Activated T-cell treated with anti-CD3 and anti-CD28 coated beads for 4 hours (primary cell): ENCODE measurements around the gene PTPN1.
A peak's percentile ranks its signal among the peaks of the same experiment; 100 is the strongest.
"Not testable (repeated sequence)": the region's sequence is repeated elsewhere in the genome, so short reads cannot be mapped to it uniquely, and the experiment has no call there.

ENCODE experiments used
- DNase-seq: peaks from one replicate; pipeline ENCODE4 v3.0.0-alpha.2; 2020

PTPN1 gene

DNA sequence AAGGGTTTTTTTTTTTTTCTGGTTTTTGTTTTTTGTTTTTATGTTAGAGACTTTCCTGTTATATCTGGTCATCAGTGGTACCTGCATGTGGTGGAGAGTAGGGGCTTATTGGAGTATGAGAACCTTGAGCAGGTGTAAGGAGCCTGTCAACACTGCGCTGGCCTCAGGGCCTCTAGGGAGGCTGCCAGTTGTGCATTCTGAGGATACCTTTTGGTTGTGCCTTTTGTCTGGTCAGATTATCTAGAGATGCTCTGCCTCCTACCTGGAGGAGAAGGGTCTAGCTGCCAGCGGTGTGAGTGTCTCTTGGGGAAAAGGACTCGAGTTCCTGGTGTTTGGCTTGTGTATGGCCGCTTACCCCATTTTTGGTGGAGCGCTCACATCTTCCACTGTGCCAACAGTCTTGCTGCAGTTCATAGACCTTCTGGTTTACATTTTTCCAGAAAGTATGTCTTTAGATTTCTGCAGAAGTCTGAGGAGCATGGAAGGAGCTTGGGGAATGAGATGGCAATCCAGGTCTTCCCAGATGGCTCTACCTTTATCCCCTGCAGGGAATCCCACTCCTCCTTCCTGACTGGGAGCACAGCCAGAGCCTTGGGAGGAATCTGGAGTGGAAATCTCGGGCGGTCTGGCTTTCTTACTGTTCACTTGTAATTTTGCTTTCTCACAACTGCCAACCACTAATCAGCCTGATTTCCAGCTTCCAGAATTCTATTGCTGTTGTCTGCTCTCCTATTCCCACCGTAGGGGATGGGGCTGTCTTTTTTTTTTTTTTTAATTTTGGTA is 49.9 kb downstream of the PTPN1 start:
- no peak for DNase-seq

DNA sequence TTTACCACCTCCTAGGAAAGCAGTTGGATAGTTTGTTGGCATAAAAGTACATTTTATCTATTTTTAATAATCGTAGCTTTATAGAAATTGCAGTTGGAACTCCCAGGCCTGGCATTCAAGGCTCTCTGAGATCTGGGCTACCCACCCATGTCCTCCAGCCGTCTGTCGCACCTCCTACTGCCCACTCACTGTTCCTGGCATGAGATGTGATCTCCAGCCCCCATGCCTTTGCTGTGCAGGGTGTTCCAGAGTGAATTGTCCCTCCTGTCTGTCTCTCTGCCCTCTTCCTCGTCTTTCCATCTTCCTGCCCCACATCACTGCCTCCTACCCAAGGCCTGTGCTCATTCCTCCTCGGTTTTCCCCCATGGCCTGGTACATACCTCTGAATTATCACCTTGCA is 50.7 kb downstream of the PTPN1 start:
- no peak for DNase-seq

DNA sequence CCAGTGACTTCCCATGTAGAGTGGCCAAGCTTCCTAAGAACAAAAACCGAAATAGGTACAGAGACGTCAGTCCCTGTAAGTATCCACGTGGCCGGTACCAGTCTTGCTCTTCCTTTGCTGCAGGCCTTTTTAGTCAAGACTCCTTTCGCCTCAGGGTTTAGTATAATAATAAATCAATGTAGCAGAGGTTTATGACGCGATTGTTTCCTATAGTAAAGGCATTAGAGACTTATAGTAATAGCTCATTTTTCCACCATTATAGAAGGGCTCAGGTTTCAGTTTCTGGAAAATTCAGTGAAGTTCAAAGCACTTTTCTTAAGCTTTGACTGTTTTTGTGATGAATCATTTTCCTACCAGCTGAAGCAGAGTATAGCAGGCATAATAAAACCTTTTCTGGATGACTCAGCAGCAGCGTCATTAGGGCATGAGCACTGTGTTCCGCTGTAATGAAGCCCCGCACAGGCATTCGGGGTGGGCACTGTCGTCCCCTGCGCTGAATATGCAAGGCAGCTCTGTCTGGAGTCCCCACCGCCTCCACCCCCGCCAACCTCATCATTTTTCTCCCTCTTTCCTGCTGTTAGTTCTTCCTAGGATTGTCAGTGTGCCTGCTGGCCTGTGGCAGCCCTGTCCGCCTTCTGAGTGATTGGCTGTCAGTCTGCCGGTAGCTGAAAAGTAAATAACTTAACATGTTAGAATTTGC is 51.3 kb downstream of the PTPN1 start:
- peak; percentile 57 for DNase-seq

DNA sequence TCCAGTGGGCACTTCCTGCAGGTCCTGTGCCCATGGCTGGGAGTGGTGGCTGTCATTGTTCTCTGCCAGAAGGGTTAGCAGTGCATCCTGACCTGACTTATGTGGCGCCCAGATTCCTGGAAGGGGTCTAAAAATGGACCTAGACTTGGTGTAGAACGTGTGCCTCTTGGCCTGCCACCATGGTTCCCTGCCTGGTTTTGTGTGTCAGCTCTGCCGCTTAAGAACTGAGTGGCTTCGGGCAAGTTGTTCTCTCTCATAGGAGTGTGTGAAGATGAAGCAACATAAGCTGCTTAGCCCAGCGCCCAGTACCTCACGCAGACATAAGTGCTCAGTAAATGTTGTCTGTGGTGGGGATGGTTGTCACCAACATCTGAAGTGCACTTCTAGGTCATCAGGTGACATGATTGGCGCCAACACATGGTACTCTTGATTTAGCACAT is 52.1 kb downstream of the PTPN1 start:
- DNase-seq = no peak

DNA sequence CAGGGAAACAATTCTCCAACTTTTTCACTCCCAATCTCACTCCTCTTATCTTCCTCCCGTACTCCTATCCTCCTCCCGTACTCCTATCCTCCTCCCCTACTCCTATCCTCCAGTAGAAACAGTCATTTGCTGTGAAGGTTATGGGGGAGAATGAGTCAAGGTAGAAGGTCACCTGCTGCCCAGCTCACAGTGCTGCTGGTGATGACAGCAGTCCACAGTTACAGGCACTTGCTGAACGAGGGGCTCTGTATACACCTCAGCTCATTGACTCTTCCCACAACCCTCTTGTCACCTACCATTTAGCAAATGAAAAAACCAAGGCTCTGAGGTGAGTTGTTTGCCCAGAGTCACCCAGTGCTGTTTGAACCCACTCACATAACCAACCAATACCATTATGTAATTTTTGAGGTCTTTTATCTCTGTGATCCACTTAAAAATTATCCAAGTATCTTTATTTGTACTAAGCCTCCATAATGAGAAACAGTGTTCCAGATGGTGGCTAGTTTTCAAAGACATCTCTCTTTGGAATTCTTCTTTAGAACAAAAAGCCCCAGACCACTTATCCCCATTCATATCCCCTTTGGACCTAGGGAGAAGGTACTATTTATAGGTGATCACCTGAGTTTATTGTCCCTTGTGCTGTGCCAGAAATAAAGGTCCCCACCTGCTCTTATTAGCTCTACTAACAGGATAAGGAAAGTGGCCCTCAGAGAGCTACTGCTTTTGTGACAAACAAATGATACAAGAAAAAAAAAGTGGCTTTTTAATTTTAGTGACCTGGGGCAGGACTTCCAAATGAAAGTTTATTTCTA is 53.2 kb downstream of the PTPN1 start:
- DNase-seq = no peak

DNA sequence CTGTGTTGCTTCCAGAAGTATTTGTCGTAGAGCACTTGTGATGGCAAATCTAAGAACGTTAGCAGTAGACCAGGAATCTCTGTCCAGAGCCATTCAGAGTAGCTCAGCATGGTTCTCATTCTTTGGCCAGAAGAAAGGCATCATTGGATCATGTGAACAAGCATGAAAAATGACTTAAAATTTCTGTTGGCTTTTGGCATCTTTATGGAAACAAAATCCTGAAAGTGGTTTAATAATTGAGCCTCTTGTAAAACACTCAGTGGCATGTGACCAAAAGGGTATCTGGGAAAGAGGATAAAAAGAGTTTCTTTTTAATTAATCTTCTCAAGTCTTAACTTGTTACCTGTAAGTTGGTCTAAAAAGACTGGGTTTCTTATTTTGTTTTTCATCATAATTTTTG is 55.2 kb downstream of the PTPN1 start:
- DNase-seq = no peak

DNA sequence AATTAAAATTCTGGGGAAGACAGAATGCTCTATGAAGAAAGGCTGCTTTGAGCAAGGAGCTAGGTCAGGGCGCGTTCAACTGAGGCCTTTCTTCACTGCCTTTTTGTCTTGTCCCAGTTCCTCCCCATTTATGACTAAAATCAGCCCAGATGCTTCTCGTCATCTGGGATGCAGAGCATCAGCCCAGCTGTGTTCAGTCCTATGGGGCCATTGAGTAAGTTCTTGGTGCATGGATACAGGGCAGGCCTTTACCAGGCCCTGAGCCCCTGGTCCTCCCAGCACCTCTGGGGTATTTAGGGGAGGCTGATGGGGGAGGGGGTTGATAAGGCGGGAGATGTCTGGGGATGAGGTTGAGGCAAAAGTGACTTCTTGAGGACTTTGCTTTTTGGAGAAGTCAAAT is 55.7 kb downstream of the PTPN1 start:
- no peak for DNase-seq

DNA sequence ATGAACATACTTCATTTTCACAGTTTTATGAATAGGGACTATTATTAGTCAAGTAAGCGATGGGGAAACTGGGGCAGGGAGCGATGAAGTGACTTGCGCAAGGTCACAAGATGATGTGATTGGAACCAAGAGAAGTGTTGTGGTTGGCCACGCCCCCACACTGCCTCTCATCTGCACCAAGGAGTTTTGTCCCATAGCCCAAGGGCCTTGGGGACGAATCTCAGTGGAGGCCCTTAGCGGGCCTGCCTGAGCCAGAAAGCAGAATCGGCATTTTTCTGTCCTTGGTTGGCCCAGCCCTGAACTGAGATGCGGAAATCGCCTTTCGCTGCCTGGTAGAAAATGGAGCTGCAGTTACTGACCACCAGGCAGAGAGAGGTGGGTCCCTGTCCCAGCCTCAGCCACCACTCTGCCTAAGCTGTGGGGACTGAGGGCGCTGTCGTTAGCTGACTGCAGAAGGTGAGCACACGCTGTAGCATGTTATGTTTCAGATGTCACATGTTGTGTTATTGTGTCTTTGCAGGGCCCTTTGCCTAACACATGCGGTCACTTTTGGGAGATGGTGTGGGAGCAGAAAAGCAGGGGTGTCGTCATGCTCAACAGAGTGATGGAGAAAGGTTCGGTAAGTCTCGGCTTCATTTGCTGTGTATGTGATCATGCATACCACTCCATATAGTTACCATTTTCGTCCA is 57.8 kb downstream of the PTPN1 start:
- no peak for DNase-seq

DNA sequence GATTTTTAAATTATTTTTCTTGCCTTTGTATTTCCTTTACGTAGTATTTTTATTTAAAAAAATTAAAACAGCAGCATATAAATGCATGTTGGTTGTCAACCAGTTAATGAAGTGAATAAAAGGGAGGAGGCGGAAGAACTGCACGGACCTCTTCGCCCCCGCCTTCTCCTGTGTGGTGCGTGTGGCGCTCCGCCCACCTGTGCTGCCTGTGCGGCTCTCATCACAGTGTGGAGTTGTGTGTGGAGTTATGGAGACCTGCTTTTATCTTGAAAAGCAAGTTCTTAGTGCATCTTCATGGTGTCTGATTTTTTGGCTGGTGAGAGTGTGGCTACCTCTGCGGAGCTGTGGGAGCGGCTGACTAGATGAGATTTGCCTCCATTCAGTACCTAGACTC is 58.4 kb downstream of the PTPN1 start:
- DNase-seq = no peak

DNA sequence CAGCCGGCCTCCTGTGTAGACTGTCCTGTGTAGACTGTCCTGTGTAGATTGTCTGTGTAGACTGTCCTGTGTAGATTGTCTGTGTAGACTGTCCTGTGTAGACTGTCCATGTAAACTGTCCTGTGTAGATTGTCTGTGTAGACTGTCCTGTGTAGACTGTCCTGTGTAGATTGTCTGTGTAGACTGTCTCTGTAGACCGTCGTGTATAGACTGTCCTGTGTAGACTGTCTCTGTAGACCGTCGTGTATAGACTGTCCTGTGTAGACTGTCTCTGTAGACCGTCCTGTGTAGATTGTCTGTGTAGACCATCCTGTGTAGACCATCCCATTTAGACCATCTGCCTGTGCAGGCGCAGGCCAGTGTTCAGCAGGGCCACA is 59.3 kb downstream of the PTPN1 start:
- not testable (repeated sequence) for DNase-seq

DNA sequence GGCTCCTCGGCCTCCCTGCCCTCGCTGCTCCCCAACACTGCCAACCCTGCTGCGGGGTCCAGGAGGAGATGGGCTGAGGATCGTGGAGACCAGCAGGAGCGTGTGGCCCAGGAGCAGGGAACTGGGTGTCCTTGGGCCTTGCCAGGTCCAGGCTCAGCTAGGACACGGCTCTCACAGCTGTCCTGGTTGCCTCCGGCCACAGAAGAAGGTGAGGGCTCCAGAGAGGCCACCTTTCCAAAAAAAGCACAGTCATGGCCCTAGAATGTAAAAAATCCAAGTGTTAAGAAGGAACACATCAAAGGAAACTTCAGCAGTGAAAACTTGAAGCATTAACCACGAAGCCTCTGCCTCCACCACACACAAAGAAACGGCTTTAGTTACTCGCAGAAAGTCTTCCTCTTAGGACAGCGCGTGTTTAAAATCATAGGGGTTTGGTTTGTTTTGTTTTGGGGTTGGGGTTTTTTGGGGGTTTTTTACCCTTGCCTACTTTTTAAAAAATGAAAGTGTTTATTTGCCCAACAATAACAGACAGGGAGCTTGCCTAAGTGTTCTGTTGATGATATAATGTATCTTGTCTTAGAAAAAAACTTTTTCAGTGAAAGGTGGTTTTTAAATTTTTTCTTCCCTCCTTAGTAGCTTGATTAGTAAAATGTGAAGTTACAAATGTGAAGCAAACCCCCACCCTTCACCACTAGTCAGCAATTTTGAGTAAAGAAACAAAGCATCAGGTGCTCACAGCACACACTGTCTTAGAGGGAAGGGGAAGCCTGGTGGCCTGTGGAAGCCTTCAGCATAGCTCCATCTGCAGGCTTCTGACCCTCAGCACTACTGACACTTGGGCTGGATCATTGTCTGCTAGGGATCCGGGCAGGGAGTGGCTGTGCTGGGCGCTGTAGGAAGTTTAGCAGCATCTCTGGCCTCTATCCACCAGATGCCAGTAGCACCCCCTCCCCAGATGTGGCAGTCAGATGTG is 60.0 kb downstream of the PTPN1 start:
- DNase-seq = no peak

DNA sequence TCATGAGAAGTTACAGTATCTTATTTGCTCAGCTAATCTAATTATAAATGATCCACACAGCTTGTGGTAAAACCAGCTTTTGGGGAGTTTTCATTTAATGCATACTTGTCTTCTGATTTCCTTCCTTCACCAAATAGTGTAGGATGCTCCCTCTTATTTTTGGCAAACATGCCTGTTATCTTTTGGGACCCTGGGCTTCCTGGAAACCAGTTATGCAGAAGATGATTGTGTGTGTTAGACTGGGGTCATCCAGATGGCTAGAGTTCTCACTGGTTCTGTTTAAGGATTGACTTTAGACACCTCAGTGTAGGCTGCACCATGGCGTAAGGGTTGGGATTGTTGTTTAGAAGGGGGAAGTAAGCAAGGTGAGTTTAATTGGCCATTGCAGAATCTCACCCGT is 61.3 kb downstream of the PTPN1 start:
- no peak for DNase-seq

DNA sequence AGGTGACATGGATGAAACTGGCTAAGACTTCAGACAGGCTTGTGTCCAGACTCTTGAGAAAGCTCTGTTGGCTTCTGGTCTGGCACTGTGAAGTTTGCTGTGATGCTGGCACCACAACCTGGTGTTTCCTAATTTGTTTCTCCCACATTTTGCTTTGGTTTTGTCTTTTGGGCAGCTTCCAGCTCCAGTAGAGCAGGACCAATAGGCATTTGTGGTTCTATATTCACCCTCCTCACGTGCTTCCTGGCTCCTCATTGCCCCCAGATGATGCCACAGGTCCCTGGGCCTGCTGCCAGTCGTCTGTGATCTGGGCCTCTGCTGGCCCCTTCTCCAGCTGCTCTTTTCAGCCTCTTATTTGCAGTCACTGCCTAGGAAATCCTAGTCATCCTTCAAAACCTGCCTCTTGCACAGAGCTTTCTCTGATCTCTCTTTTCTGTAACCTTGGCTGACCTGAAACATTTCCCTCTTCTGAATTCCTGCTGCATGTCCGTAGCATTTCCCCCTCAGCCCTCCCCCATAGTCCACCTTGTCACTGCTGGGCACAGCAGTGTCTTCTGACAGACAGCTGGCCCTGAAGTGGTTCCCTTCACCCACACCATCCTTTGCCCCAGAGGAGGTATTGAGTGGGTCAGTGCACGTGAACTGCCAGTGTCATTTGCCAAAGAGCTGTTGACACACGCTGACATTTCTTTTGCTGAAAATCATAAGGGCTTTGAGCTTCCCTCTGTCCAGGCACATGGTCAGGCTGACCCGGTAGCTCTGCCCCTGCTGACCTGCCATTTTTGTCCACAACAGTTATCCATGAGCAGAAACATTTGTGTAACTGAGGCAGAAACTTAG is 63.0 kb downstream of the PTPN1 start:
- DNase-seq = no peak

DNA sequence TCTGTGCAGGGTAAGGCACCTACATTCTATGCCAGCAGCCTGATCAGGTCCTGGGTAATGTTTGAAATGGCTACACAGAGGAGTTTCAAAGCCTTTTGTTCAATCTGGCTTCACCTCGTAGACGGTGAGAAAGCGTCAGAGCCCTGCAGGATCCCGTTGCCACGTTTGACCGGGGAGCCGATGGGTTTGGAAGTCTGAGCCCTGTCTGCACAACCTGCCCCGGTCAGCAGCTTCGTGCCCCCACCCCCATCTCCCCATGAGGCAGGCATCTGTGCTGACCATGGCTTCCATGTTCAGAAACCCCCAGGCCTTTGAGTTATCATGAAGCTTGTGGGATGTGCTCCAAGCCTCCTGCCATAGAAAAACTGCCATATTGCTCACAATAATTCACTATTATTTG is 63.9 kb downstream of the PTPN1 start:
- no peak for DNase-seq

DNA sequence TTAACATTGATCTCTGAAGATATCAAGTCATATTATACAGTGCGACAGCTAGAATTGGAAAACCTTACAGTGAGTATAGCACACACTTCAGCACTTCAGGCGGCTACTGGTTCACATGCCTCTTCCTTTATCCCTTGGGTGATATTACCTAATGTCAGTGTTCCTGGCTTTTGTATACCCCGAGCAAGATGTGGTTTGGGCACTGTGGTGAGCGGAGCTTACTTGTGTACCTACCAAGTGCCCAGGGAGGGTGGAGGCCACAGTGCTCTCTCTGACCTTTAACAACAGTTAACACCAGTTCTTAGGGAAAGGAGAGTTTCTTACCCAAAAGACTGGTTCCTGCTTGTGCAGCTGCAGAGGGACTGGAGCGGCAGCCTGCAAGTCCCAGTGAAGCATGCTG is 64.4 kb downstream of the PTPN1 start:
- no peak for DNase-seq

DNA sequence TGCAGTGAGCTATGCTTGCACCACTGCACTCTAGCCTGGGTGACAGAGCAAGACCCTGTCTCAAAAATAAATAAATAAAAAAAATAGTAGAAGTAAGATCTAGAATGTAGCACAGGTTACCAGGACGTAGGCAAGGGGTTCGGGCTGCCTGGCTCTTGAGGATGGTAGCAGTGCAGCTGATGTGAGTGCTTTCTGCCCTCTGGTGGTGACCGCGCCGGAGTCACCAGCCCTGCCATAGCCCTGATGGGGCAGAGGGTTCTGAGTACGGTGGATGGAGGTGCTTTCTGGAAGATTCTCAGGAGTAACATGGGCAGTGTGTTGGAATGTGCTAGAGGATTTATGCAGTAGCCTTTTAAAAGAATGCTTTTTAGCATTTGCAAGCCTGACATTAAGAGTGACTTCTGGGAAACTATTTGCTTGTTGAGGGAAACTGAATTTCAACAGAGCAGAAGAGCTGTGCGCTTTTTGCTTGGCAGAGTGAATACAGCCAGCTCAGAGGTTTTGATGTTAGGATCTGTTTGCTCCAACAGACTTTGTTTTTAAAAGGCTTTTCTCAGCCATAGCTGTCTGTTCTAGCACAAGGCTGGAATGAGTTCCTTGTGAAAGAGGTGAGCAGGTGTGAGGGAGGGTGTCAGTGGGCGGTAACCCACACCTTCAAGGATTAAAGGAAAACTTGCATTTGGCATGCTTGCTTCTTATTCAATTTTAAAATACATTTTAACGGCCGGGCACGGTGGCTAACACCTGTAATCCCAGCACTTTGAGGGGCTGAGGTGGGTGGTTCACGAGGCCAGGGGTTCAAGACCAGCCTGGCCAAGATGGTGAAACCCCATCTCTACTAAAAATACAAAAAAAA is 65.9 kb downstream of the PTPN1 start:
- DNase-seq = peak; percentile 60

DNA sequence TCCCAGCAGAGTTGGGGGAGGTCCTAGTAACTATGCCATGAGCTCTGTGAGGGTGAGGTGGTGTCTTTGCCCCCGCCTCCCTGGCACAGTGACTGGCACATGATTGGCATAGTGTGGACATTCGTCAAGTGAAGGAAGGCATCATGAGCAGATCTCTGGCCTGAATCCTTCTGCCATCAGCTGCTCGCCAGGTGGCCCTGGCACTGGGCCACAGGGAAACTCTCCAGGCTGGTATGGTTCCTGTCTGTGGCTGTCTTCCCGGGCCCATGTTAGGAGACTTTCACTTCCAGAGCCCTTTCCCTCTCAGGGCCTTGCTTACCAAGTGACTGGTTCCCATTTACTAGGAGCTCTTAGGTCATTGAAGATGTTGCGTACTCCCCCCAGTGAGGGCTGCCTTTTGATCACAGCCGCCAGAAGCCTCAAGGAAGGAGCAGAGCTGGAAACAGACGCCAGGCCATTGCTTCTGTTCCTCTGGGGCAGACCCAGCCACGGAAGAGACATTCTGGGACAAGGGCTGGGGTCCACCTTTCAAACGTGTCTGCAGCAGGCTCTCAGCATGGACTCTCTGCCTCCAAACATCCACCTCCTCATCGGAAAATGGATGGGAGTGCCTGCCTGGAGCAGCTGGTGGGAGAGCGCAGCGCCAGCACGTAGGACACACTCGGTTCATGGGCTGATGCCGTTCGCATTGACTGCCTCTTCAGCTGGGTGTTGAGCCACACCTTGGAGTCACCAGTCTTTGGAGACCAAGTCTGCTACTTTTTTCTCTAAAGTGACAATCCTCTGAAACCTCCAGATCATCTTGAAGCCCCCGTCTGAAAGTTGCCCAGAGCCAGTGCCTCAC is 67.2 kb downstream of the PTPN1 start:
- no peak for DNase-seq

DNA sequence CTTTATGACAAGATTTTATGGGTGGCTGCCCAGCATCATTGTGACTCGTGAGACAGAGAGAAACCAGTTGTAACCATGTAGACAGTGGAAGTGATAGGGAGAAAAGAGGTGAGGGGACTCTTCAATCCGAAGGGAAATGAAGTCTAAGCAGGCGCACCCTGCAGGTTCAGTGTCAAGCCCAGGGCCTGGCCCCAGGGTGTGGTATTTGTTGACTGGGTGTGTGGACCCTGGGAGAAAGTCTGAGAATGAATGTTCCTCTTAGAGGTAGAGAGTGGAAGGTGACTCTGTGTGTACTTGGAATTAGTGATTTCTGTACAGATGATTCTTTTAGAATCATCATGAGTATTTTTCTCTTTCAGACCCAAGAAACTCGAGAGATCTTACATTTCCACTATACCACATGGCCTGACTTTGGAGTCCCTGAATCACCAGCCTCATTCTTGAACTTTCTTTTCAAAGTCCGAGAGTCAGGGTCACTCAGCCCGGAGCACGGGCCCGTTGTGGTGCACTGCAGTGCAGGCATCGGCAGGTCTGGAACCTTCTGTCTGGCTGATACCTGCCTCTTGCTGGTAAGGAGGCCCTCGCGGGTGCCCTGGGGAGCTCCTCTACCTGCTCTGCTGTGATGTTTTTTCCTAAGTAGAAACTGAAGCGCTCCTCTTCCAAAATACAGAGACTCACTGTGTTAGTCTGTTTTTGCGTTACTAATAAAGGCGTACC is 68.0 kb downstream of the PTPN1 start:
- no peak for DNase-seq
